Muscle of arm (tissue), 14 donors: Measurements from ENCODE around the gene PXDN. TPM values are rescaled to one million over a fixed set of nuclear protein-coding genes. Genes with fewer than 3 reads are reported as not detected.

Source experiments
- DNase-seq: peaks from one replicate; pipeline ENCODE4 v3.0.0-alpha.2; 2013
- long read RNA-seq, 11 donors: transcript quantifications; one replicate each; lab custom pipeline, GENCODE V29; 2026
- polyA plus RNA-seq, 12 donors: library from polyadenylated mRNA; unstranded; fragments of 120-200 nt; gene quantifications; one replicate each; pipeline ENCODE4 v1.2.1, GENCODE V29; 2013; ENCODE audit not compliant: insufficient read length in 12 of 12

Gene PXDN, protein sequence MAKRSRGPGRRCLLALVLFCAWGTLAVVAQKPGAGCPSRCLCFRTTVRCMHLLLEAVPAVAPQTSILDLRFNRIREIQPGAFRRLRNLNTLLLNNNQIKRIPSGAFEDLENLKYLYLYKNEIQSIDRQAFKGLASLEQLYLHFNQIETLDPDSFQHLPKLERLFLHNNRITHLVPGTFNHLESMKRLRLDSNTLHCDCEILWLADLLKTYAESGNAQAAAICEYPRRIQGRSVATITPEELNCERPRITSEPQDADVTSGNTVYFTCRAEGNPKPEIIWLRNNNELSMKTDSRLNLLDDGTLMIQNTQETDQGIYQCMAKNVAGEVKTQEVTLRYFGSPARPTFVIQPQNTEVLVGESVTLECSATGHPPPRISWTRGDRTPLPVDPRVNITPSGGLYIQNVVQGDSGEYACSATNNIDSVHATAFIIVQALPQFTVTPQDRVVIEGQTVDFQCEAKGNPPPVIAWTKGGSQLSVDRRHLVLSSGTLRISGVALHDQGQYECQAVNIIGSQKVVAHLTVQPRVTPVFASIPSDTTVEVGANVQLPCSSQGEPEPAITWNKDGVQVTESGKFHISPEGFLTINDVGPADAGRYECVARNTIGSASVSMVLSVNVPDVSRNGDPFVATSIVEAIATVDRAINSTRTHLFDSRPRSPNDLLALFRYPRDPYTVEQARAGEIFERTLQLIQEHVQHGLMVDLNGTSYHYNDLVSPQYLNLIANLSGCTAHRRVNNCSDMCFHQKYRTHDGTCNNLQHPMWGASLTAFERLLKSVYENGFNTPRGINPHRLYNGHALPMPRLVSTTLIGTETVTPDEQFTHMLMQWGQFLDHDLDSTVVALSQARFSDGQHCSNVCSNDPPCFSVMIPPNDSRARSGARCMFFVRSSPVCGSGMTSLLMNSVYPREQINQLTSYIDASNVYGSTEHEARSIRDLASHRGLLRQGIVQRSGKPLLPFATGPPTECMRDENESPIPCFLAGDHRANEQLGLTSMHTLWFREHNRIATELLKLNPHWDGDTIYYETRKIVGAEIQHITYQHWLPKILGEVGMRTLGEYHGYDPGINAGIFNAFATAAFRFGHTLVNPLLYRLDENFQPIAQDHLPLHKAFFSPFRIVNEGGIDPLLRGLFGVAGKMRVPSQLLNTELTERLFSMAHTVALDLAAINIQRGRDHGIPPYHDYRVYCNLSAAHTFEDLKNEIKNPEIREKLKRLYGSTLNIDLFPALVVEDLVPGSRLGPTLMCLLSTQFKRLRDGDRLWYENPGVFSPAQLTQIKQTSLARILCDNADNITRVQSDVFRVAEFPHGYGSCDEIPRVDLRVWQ (N-terminal part only)
- 100 to 1,000 TPM; 130 to 264 (median 161) TPM for polyA plus RNA-seq
- long read RNA-seq, donor 1, full-length matches to known transcripts = 6 of 29 reads
- long read RNA-seq, donor 1, partial matches to known transcripts = 23 of 29 reads
- long read RNA-seq, donor 1, other reads (novel, unspliced or antisense) = 0 of 29 reads
- long read RNA-seq, donor 2, full-length matches to known transcripts = 9 of 42 reads
- long read RNA-seq, donor 2, partial matches to known transcripts = 33 of 42 reads
- long read RNA-seq, donor 2, other reads (novel, unspliced or antisense) = 0 of 42 reads
- long read RNA-seq, donor 3, full-length matches to known transcripts = 6 of 33 reads
- long read RNA-seq, donor 3, partial matches to known transcripts = 27 of 33 reads
- long read RNA-seq, donor 3, other reads (novel, unspliced or antisense) = 0 of 33 reads
- long read RNA-seq, donor 4, partial matches to known transcripts = 11 of 12 reads
- long read RNA-seq, donor 4, other reads (novel, unspliced or antisense) = 0 of 12 reads
- long read RNA-seq, donor 5, full-length matches to known transcripts = 5 of 142 reads
- long read RNA-seq, donor 5, partial matches to known transcripts = 137 of 142 reads
- long read RNA-seq, donor 5, other reads (novel, unspliced or antisense) = 0 of 142 reads
- long read RNA-seq, donor 6, full-length matches to known transcripts = 9 of 32 reads
- long read RNA-seq, donor 6, partial matches to known transcripts = 23 of 32 reads
- long read RNA-seq, donor 6, other reads (novel, unspliced or antisense) = 0 of 32 reads
- long read RNA-seq, donor 7, full-length matches to known transcripts = 8 of 20 reads
- long read RNA-seq, donor 7, partial matches to known transcripts = 12 of 20 reads
- long read RNA-seq, donor 7, other reads (novel, unspliced or antisense) = 0 of 20 reads
- long read RNA-seq, donor 8, full-length matches to known transcripts = 7 of 84 reads
- long read RNA-seq, donor 8, partial matches to known transcripts = 77 of 84 reads
- long read RNA-seq, donor 8, other reads (novel, unspliced or antisense) = 0 of 84 reads
- long read RNA-seq, donor 9, partial matches to known transcripts = 48 of 52 reads
- long read RNA-seq, donor 9, other reads (novel, unspliced or antisense) = 0 of 52 reads
- long read RNA-seq, donor 10, full-length matches to known transcripts = 10 of 63 reads
- long read RNA-seq, donor 10, partial matches to known transcripts = 53 of 63 reads
- long read RNA-seq, donor 10, other reads (novel, unspliced or antisense) = 0 of 63 reads
- long read RNA-seq, donor 11, full-length matches to known transcripts = 12 of 73 reads
- long read RNA-seq, donor 11, partial matches to known transcripts = 61 of 73 reads
- long read RNA-seq, donor 11, other reads (novel, unspliced or antisense) = 0 of 73 reads

DNA sequence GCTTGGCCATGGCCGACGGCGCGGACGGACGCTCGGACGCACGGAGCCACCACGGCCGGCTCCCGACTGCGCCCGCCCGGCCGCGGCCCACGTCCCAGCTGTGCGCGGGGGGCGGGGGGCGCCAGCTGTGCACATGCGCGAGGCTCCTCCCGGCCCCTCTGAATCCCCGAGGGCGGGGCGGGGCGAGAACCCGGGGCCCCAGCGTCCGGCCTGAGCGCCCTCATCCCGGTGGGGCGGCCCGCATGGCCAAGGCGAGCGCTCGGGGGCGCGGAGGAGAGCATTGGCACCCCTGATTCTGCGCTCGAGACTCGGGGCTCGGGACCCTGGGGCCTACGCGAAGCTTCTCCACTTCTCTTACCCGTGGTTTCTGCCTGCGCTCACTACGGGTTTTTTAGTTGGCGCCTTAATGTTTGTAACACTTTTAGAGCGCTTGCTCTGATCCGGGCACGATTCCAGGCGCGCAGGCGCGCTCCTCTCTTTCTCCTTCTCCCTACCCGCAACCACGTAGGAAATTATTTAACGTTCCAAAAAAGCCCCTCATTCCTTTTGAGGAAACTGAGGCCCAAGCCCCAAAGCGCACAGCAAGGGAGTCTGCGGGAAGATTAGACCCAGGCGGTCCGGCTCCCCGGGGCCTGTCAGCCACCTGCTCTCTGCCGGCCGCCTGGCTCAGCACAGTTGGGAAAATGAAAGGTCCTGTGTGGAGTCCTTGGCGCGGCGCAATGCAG is at the start of gene PXDN:
Gene PXDN (minus strand): TSS at position 70 of the 725 bp plus-strand sequence. CDS start 60 bp downstream, at position 10.
- peak; percentile 81 for DNase-seq

DNA sequence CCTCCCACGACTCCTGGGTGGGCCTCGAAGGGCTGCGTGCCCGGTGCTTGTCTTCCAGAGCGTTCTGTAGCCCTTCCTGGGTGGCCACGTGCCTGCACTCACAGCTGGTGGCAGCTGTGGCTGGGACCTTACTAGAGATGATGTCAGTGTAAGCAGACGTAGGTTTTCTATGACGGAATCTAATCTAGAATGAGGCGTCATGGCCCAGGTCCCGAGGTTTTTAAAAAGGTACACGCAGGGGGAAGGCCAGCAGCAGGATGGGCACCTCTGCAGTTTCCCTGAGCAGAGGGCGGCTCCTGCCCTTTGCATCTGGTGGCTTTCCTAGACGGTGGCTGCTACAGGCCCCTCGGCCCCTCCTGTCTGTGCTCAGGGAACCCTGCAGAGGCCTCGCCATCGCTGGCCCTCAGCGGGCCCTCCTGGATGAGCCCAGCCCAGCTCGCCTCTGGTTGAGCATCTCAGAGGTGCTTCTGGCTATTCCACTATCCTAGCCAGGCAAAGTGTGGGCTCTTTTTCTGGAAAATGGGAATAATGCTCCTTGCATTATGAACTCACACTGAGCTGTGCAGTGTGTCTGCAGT is 49.6 kb upstream of the PXDN start:
- no peak for DNase-seq

DNA sequence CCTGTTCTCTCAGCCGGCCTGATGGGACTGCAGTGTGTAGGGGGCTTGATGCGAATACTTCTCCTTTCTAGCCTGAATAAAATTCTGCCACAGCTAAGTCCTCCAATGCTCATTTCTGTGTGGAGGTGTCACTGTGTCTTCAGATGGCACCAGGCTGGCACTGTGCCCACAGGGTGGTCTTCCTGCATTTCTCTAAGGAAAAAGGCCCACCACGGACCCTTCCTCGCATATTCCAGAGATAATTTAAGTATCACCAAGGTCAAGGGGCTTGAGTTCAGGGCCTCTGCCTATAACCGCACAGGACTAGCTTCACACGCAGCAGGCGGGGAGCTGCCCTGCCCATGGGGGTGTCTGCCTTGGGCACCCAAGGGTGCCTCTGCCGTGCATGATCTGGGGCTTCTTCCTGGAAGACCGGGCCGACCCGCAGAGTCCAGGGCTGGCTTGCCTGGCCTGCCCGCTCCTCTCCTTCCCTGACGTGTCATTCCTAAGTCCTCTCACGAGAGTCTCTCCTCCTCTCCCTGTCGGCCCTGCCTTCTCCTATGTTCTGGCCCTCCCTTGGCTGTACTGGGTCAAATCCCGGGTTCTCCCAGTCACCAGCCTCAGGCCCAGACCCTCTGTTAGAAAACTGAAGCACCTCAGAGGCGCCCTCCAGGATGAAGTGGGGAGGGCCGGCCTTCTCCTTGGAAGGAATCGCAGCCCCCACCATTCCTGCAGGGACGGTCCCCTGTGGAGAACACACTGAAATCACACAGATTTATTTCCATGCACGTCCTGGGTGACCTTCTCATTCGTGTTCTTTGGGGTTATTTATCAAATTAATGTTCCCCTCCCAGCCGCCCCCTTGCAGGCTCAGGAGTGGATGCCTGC is 48.9 kb upstream of the PXDN start:
- no peak for DNase-seq

DNA sequence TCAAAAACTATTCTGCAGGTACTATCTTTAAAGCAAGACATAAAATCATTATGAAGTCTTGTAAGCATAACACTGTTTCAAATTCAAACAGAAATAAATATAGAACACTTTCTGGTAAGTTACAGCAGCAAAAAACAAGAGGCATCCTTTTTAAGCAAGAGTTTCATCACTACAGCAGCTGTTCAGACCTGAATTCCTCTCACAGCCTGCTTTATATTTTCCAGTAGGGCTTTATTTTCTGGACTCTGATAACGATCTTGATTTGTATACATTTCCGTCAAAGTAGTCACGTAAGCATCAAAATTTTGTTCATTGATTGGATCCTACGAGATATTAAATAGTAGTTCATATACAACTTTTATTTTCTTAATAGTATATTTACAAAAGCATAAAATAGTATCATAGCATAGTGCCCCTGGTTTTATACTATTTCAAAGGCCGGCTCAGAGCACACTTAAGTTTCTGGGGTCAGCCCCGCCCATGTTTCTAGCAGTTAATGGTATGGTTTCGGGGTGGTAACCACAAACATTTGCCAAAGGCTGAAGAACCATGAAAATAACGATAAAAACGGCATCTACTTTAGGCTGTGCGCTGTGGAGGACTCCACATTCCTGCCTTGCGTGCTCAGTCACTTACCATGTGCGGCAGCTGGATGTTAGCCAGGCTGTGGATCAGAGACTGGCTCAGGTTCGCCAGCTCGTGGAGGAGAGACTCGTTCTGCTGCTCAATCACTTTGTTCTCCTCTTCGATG is 47.5 kb upstream of the PXDN start:
- DNase-seq = no peak

DNA sequence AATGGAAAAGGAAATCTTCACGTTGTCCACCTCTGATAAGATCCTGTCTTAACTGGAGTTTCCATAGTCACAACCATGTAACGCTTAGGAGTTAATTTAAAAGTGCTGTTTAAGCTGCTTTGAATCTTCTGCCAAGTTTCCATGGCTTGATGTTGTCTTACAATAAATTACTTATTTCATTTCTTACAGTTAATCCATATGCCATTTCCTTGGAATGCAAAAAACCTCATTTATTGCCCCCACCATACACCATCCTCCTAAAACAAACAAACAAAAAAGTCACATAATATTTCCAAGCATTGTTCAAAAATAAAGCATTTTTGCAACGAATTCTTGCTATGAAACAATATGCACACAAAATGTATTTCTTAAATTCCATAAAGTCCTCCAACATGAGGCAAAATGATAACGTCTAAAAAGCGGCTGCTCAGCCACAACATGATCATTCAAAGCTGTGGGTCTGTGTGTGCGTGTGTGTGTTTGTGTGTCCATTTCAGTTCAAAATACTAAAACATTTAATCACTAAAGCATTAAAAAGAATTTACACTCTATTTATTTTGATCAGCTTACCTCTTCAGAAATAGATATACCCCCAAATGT is 46.8 kb upstream of the PXDN start:
- DNase-seq = no peak

DNA sequence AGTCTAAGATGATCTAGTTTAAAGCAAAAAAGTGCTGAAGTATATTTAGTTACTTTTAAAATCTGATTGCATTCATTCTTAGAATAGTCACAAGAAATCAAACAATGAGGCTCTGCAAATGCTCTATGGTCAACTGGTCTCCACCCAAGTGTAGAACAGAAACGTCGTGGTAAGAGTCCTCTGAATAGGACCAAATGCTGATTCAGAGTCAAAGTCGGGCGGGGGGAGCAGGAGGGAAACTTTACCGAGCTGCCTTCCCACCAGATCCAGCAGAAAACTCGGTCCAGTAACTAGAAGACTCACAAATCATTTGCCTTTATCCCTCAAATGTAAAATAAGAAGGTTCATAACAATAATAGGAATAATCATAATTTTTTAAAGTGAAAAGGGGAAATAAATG is 46.2 kb upstream of the PXDN start:
- no peak for DNase-seq

DNA sequence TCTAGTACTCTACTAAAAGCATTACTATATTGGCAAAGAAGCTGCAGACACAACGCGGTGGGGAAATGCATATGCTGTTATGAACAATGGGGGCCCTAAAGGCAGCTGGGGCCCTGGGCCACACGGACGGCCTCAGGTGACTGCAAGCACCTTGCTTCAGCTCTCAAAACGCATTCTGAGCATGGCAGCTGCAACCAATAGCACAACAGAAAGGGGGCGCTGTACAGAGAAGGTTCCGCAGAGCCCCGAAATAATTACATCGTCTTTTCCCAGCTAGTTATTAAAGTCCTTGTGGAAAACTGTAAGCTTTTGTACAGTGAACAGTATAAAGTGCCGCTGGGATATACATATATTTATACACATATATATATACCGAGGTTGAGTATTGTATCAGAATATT is 45.3 kb upstream of the PXDN start:
- DNase-seq = no peak

DNA sequence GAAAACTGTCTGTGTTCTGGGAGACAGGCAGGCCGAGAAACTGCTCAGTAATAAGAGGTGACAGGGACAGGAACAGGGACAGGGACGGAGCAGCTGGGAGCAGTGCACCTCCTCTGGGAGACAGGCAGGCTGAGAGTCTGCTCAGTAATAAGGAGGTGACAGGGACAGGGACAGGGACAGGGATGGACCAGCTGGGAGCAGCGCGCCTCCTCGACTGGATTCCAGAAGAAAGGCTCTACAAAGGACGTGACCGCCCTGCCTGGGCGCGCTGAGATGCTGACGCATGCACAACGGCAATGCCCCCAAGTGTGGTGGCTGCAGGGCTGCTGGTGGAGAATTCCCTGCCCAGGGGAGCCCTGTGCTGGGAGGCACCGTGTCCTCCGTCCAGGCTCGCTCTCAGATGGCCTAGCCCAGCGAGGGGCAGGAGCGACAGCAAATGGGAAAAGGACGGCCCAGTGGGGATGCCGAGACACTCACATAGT is 44.2 kb upstream of the PXDN start:
- DNase-seq = no peak

DNA sequence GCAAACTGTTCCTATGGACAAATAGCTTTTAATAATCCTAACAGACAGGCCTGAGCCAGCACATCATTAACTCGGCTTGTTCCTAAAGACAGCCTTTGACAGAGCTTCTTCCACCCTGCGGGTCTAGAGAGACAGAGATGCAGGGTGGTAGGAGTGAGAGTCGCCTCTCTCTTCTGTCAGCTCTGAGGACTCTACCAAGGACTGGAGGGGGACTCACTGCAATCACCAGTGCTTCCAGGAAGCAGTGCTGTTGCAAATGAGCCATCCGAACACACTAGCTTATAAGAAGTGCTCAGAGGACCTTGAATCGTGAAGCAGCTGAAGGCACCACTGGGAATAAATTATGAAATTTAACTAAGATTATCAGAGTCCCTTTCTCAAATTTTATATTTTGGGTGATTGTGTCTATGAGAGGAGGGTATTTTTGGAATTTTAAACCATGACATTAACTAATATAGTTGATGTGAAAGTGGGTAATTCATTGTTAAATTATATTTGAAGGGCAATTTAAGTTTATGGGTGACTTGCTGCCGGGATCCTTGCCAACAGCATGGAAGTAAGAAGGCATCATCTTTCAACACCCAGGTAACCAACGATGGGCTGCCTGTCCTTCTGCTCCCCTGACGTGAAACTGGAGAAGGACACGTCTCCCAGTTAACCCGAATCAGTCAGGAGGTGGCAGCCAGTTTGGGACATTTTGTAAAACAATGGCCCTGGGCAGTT is 43.6 kb upstream of the PXDN start:
- DNase-seq = no peak

DNA sequence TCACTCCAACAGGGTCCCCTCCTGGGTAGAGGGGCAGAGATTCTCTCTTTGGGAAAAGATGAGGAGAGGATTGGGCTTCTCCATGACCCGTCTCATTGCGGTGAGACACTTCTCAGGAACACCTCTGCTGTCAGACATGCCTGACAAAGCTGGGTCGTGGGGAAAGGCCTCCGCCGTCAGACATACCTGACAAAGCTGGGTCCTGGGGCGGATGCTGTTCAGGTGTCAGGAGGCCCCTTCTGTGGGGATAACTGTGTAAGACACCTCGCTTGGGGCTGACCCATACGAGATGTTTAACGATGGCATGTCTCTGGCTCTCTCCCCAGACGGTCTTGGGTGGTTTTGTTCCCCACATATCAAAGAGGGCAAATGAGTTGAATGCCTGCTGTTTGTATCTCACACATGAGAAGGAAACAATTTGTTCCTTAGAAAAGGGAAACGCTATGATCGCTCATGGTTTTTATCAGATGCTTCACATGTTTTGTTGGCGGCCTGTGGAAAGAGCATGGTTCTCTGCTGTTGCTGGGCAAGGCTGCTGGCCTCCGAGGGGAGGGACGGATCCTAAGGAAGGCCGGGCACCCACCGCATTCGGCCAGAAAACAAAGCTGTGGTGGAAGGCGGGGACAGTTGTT is 40.8 kb upstream of the PXDN start:
- DNase-seq = no peak

DNA sequence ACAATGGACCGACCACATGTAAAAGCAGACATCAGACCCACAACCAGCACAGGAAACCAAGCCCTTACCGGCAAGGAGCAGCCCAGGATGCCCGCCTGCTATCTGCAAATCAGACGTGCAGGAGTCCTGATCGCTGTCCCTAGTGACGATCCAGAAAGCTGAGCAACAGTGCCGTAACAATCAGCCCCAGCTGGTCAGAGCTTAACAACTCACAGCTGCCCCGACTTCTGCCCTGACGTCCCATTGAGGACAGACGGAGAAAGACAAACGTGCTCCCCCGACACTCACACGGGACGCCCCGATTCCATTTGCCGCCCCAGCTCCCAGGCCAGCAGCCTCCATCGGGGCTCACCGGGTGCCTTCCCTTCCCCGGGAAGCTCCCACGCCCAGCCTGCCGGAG is 39.8 kb upstream of the PXDN start:
- DNase-seq = no peak

DNA sequence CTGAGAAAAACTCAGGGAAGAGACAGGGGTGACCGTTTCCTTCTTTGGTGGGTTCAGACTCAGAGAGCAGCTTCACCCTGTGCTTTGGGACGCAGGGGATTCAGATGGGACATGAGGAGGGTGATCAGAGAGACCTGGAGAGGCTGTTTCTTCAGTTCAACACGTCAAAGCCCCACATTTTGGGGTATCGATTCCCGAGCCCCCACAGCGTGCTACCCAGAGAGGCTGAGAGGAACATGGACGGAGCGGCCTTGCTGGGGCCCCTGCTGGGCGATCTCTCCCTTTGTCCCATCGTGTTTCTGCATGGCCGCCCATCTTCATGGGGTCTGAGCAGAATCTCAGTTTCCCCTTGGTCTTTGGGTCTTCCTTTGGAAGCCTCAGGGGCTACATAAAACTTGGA is 38.2 kb upstream of the PXDN start:
- no peak for DNase-seq

DNA sequence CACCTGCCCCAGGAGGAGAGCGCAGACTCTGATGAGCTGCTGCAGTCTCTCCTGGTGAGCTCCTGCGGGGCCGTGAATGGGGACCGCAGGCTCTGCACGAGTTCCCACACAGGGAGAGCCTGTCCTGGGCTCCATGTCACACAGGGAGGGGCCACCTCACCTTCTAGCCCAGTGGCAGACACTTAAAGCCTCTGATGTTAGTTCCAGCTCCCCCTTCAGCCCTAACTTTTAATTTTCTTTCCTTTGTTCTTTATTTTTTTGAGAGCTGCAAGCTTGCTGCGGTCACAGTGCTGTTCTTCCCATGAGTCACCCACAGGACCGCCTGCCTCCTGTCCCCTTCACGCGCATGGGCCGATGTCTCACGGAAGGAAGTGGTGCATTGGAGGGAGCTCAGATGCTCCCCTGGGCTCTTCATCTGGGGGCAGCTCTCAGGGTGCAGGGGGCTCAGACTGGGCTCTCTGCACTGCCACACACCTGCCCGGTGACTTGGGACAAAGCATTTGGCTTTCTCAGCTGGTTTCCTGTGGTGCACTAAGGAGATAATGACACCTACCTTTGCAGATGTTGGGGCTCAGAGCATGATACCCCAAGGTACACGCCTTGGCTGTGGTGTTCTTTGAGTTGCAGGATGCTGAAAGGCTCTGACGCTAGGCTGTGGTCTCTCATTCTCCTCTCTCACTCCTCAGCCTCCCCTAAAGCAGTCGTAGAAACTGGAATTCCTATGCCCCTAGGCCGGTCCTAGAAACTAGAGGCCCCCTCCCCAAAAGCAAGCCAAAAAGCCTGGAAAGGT is 37.2 kb upstream of the PXDN start:
- no peak for DNase-seq
